HuH-7 (cell line): ENCODE results near the gene DRC7.
A peak's percentile ranks its signal among the peaks of the same experiment; 100 is the strongest.
"Not testable (repeated sequence)": the region's sequence is repeated elsewhere in the genome, so short reads cannot be mapped to it uniquely, and the experiment has no call there.

Experiments
- DNase-seq: peaks from one replicate; pipeline ENCODE4 v3.0.0; 2011; ENCODE audit warnings: low spot score

DRC7 gene

GRCh38 chr16:57693550-57693949, 1.1 kb upstream of the DRC7 start:
- DNase-seq, result no peak

GRCh38 chr16:57694231-57694724, 328 bp upstream of the DRC7 start:
- DNase-seq, result peak; percentile 41

GRCh38 chr16:57695680-57696069, 1.1 kb downstream of the DRC7 start:
- no peak for DNase-seq

- no peak for DNase-seq
Measured at GRCh38 chr16:57696240-57696639, 1.6 kb downstream of the DRC7 start.

GRCh38 chr16:57697896-57698537, 3.4 kb downstream of the DRC7 start:
- no peak for DNase-seq

- DNase-seq, result no peak
Measured at GRCh38 chr16:57698812-57699405, 4.3 kb downstream of the DRC7 start.

- no peak for DNase-seq
Measured at GRCh38 chr16:57699481-57699880, 4.9 kb downstream of the DRC7 start.

GRCh38 chr16:57699899-57700298, 5.3 kb downstream of the DRC7 start:
- no peak for DNase-seq

- peak; percentile 36 for DNase-seq
Measured at GRCh38 chr16:57700781-57701551, 6.4 kb downstream of the DRC7 start.

GRCh38 chr16:57701759-57702371, 7.3 kb downstream of the DRC7 start:
- DNase-seq, result no peak

GRCh38 chr16:57703416-57704010, 8.9 kb downstream of the DRC7 start:
- no peak for DNase-seq

- DNase-seq, result peak; percentile 48
Measured at GRCh38 chr16:57704011-57704904, 9.7 kb downstream of the DRC7 start.

- DNase-seq, result no peak
Measured at GRCh38 chr16:57704905-57705852, 10.6 kb downstream of the DRC7 start.

GRCh38 chr16:57706717-57707116, 12.1 kb downstream of the DRC7 start:
- no peak for DNase-seq

- DNase-seq, result no peak
Measured at GRCh38 chr16:57707331-57707730, 12.7 kb downstream of the DRC7 start.

- DNase-seq, result no peak
Measured at GRCh38 chr16:57708168-57708567, 13.6 kb downstream of the DRC7 start.

- no peak for DNase-seq
Measured at GRCh38 chr16:57709663-57710062, 15.1 kb downstream of the DRC7 start.

- no peak for DNase-seq
Measured at GRCh38 chr16:57711346-57711745, 16.7 kb downstream of the DRC7 start.

- no peak for DNase-seq
Measured at GRCh38 chr16:57711993-57712392, 17.4 kb downstream of the DRC7 start.

- not testable (repeated sequence) for DNase-seq
Measured at GRCh38 chr16:57712569-57712968, 18.0 kb downstream of the DRC7 start.
